K562 (cell line): ENCODE measurements around the gene PRMT2. TPM values are rescaled to one million over a fixed set of nuclear protein-coding genes. Genes with fewer than 3 reads are reported as not detected.

Experiments
- ASH1L ChIP-seq: fragments of 450-650 bp; IDR thresholded peaks from 2 replicates; pipeline ENCODE4 v1.6.1; 2018; ENCODE audit warnings: borderline replicate concordance, mild to moderate bottlenecking, low read depth; ENCODE audit not compliant: partially characterized antibody
- BRD4 ChIP-seq: fragments of 200-600 bp; sonication (generic); IDR thresholded peaks from 2 replicates; pipeline ENCODE4 v1.6.1; 2017; ENCODE audit warnings: inconsistent platforms
- CBX2 ChIP-seq: fragments of 200-600 bp; sonication (generic); IDR thresholded peaks from one replicate; pipeline ENCODE4 v1.6.1; 2012; ENCODE audit warnings: mild to moderate bottlenecking, low read length, inconsistent platforms; ENCODE audit not compliant: insufficient read depth, poor library complexity, severe bottlenecking
- COPS2 ChIP-seq: fragments of 450-650 bp; conservative IDR thresholded peaks from 2 replicates; pipeline ENCODE4 v1.6.1; 2016; ENCODE audit warnings: mild to moderate bottlenecking, moderate library complexity
- DIDO1 ChIP-seq: fragments of 450-650 bp; IDR thresholded peaks from 2 replicates; pipeline ENCODE4 v1.6.1; 2016; ENCODE audit warnings: low read depth, missing biosample characterization, missing genetic modification characterization
- FOXK2 ChIP-seq, 2 experiments: fragments of 450-650 bp; IDR thresholded peaks in 1 of 2; conservative IDR thresholded peaks in 1 of 2; 2 replicates each; pipeline ENCODE4 v1.6.1; 2016; ENCODE audit warnings: low read depth in 2 of 2, mild to moderate bottlenecking in 1 of 2
- GABPB1 ChIP-seq: sonication (generic); formaldehyde crosslinking; IDR thresholded peaks from 2 replicates; pipeline ENCODE4 v1.8.0; 2022; ENCODE audit warnings: mild to moderate bottlenecking, missing genetic modification reagents
- KDM1A ChIP-seq, 2 experiments: fragments of 450-650 bp; IDR thresholded peaks; 2 replicates each; pipeline ENCODE4 v1.6.1; 2016; ENCODE audit warnings: mild to moderate bottlenecking in 2 of 2
- KLF10 ChIP-seq: fragments of 250-450 bp; sonication (Bioruptor Pico); IDR thresholded peaks from 2 replicates; pipeline ENCODE4 v1.6.1; 2021; ENCODE audit warnings: matching md5 sums
- L3MBTL2 ChIP-seq: fragments of 450-650 bp; IDR thresholded peaks from 2 replicates; pipeline ENCODE4 v1.6.1; 2016; ENCODE audit warnings: mild to moderate bottlenecking, moderate library complexity
- MAFK ChIP-seq: IDR thresholded peaks from 2 replicates; pipeline ENCODE4 v1.6.1; 2011; ENCODE audit warnings: low read length, improper control_type of control experiment
- PATZ1 ChIP-seq: fragments of 250-450 bp; sonication (Bioruptor Pico); IDR thresholded peaks from 2 replicates; pipeline ENCODE4 v1.5.0; 2020; ENCODE audit warnings: mild to moderate bottlenecking, borderline replicate concordance
- PHTF2 ChIP-seq: fragments of 250-450 bp; sonication (Bioruptor Pico); IDR thresholded peaks from 2 replicates; pipeline ENCODE4 v1.5.0; 2021; ENCODE audit warnings: mild to moderate bottlenecking
- PML ChIP-seq: IDR thresholded peaks from 2 replicates; pipeline ENCODE4 v1.6.1; 2012; ENCODE audit warnings: low read length, inconsistent platforms
- RBBP5 ChIP-seq: fragments of 200-600 bp; sonication (generic); IDR thresholded peaks from 2 replicates; pipeline ENCODE4 v1.6.1; 2012; ENCODE audit warnings: borderline replicate concordance, mild to moderate bottlenecking, low read length, control low read depth, inconsistent platforms; ENCODE audit not compliant: insufficient read depth, poor library complexity, severe bottlenecking
- RCOR1 ChIP-seq, 2 experiments: IDR thresholded peaks; 2 replicates each; pipeline ENCODE4 v1.6.1; 2012; ENCODE audit warnings: low read depth in 2 of 2, low read length in 2 of 2, borderline replicate concordance in 1 of 2, improper control_type of control experiment in 1 of 2
- SMARCA4 ChIP-seq: fragments of 450-650 bp; IDR thresholded peaks from 2 replicates; pipeline ENCODE4 v1.6.1; 2016
- TEAD4 ChIP-seq, 2 experiments: sonication (generic) in 1 of 2; formaldehyde crosslinking in 1 of 2; IDR thresholded peaks; 2 replicates each; pipeline versions ENCODE4 v1.6.1 to v1.8.0; 2012 to 2022; ENCODE audit warnings: borderline replicate concordance in 1 of 2, inconsistent platforms in 1 of 2, low read length in 1 of 2, mild to moderate bottlenecking in 1 of 2, missing genetic modification reagents in 1 of 2
- THRAP3 ChIP-seq: fragments of 450-650 bp; IDR thresholded peaks from 2 replicates; pipeline ENCODE4 v1.6.1; 2016; ENCODE audit warnings: mild to moderate bottlenecking, inconsistent platforms, borderline replicate concordance
- U2AF2 ChIP-seq: fragments of 200-400 bp; formaldehyde crosslinking; optimal IDR thresholded peaks from 2 replicates; pipeline ENCODE3; 2017; ENCODE audit warnings: low read depth, mild to moderate bottlenecking, low read length
- ZBTB12 ChIP-seq: fragments of 250-450 bp; sonication (Bioruptor Pico); IDR thresholded peaks from 2 replicates; pipeline ENCODE4 v1.4.0; 2020
- ZNF134 ChIP-seq: fragments of 250-450 bp; sonication (Bioruptor Pico); conservative IDR thresholded peaks from 2 replicates; pipeline ENCODE4 v1.4.0; 2020
- ZNF3 ChIP-seq: fragments of 250-450 bp; sonication (Bioruptor Pico); IDR thresholded peaks from 2 replicates; pipeline ENCODE4 v1.5.0; 2021; ENCODE audit warnings: mild to moderate bottlenecking, moderate library complexity
- ZNF639 ChIP-seq, 2 experiments: fragments of 200-800 bp in 1 of 2; sonication (Bioruptor generic) in 1 of 2; sonication (generic) in 1 of 2; formaldehyde crosslinking in 1 of 2; IDR thresholded peaks in 1 of 2; conservative IDR thresholded peaks in 1 of 2; 2 replicates each; pipeline versions ENCODE4 v1.5.0 to v1.6.1; 2016 to 2020; ENCODE audit warnings: missing compliant biosample characterization in 1 of 2, missing genetic modification characterization in 1 of 2, missing genetic modification reagents in 1 of 2
- polyA plus RNA-seq, 8 experiments: library from polyadenylated mRNA; depleted of rRNA in 4 of 8; stranded (reverse) in 5 of 8; unstranded in 3 of 8; fragments of >200 nt; fragmentation: Nextera tagmentation in 2 of 8; fragmentation: Illumina TruSeq in 1 of 8; extraction: Ambion mirVana in 2 of 8; extraction: Trizol in 1 of 8; gene quantifications; 2 replicates each; pipeline versions ENCODE4 v1.2.1 to v1.2.3, GENCODE V29; 2011 to 2014; ENCODE audit warnings: inconsistent platforms in 1 of 8, missing spikeins in 1 of 8
- total RNA-seq, 7 experiments: library from RNA; depleted of rRNA in 6 of 7; stranded (reverse); fragments of >200 nt in 6 of 7; fragmentation: Illumina TruSeq in 2 of 7; extraction: Trizol in 2 of 7; gene quantifications; 2 replicates each; pipeline versions ENCODE4 v1.2.1 to v1.2.3, GENCODE V29; 2011 to 2021; ENCODE audit warnings: low replicate concordance in 1 of 7

The PRMT2 gene
- total and polyA plus RNA-seq, 9 of the 15 experiments (the other 6 are each of a cell fraction or from before 2014, with no cell fraction given), result 37.2 to 85.7 (median 59.3) TPM

GRCh38 chr21:46637952-46638746, 2.7 kb downstream of the PRMT2 start (continued):
- TF ChIP-seq ZNF639 (CRISPR knock-in tag; conservative IDR thresholded peaks at IDR 0.05 in 1 of 2, IDR thresholded peaks at IDR 0.05 in 1 of 2) (peak in 1 of 2 experiments; percentile 69; a peak in 1 of 4 replicates), MAFK (peak; percentile 78), PATZ1 (CRISPR knock-in tag) (no peak), ZNF3 (CRISPR knock-in tag) (no peak), RCOR1 (IDR thresholded peaks at IDR 0.05; ENCODE audit: borderline replicate concordance in 1 of 2, low read depth in 2 of 2, low read length in 2 of 2) (0 out of 4 replicates have a peak, but pooled peaks of 1 of the 2 experiments have one; percentile 21), ZBTB12 (CRISPR knock-in tag) (no peak), SMARCA4 (peak; percentile 79), KLF10 (CRISPR knock-in tag) (peak; percentile 48; the same call in 1 of the 2 replicates), CBX2 (no peak), TEAD4 (IDR thresholded peaks at IDR 0.05; ENCODE audit: low read length) (no peak), TEAD4 (CRISPR knock-in tag; IDR thresholded peaks at IDR 0.05; ENCODE audit: borderline replicate concordance) (no peak), COPS2 (no peak), THRAP3 (no peak), ZNF134 (CRISPR knock-in tag) (no peak), DIDO1 (tag) (no peak), L3MBTL2 (no peak), U2AF2 (no peak), GABPB1 (no peak), ASH1L (no peak), RBBP5 (no peak), PML (0 out of 2 replicates have a peak, but pooled peaks have one; percentile 34), FOXK2 (conservative IDR thresholded peaks at IDR 0.05 in 1 of 2, IDR thresholded peaks at IDR 0.05 in 1 of 2; ENCODE audit: low read depth in 2 of 2) (no peak; a peak in 1 of 4 replicates), BRD4 (0 out of 2 replicates have a peak, but pooled peaks have one; percentile 48), PHTF2 (CRISPR knock-in tag) (0 out of 2 replicates have a peak, but pooled peaks have one; percentile 49), KDM1A (IDR thresholded peaks at IDR 0.05) (0 out of 4 replicates have a peak, but pooled peaks of 1 of the 2 experiments have one; percentile 14)
